ENCODE measurements around the gene UNC79.
"Not testable (repeated sequence)": the region's sequence is repeated elsewhere in the genome, so short reads cannot be mapped to it uniquely, and the experiment has no call there.

UNC79 gene

GRCh38 chr14:93481758-93482157 lies 51.0 kb downstream of the UNC79 start:
- Histone ChIP-seq H3K9me3 (ENCODE audit: low read length) (no peaks in the 10 kb centered on the region), H3K36me3 (ENCODE audit: insufficient read depth, low read length) (no peaks in the 10 kb centered on the region), H2AFZ (ENCODE audit: low read length) (no peak overlapping the region), H3K4me3 (ENCODE audit: low read depth, low read length, poor library complexity, severe bottlenecking) (no peak overlapping the region), H3K4me2 (ENCODE audit: low read length) (no peak overlapping the region), H3K4me1 (ENCODE audit: insufficient read depth, low read length, severe bottlenecking) (no peaks in the 10 kb centered on the region), H3K79me2 (ENCODE audit: insufficient read depth, low read length) (no peaks in the 10 kb centered on the region), H3F3A (ENCODE audit: insufficient read depth, low read length) (no peaks in the 10 kb centered on the region), H3K27me3 (ENCODE audit: insufficient read depth, low read length) (no peaks in the 10 kb centered on the region), H4K20me1 (ENCODE audit: insufficient read depth, low read length) (no peaks in the 10 kb centered on the region), H3K27ac (ENCODE audit: low read depth, low read length, poor library complexity, severe bottlenecking) (no peak overlapping the region), H3K9ac (ENCODE audit: low read length) (no peak overlapping the region), H3K9me2 (ENCODE audit: low read depth, low read length) (no peaks in the 10 kb centered on the region)
- TF ChIP-seq EZH2 (IDR thresholded peaks at IDR 0.05; ENCODE audit: borderline replicate concordance, low read length) (no peak), CTCF (IDR thresholded peaks at IDR 0.05; ENCODE audit: low read length) (no peak)

GRCh38 chr14:93490001-93490400 lies 59.3 kb downstream of the UNC79 start:
- Histone ChIP-seq H3K36me3 (ENCODE audit: insufficient read depth, low read length) (no peaks in the 10 kb centered on the region), H3K4me2 (ENCODE audit: low read length) (no peak overlapping the region), H4K20me1 (ENCODE audit: insufficient read depth, low read length) (no peaks in the 10 kb centered on the region), H3K9ac (ENCODE audit: low read length) (no peak overlapping the region), H3K9me2 (ENCODE audit: low read depth, low read length) (no peaks in the 10 kb centered on the region), H3K27me3 (ENCODE audit: insufficient read depth, low read length) (no peaks in the 10 kb centered on the region), H3K27ac (ENCODE audit: low read depth, low read length, poor library complexity, severe bottlenecking) (no peak overlapping the region), H3K9me3 (ENCODE audit: low read length) (no peaks in the 10 kb centered on the region), H2AFZ (ENCODE audit: low read length) (no peak overlapping the region), H3K4me1 (ENCODE audit: insufficient read depth, low read length, severe bottlenecking) (no peaks in the 10 kb centered on the region), H3F3A (ENCODE audit: insufficient read depth, low read length) (no peaks in the 10 kb centered on the region), H3K4me3 (ENCODE audit: low read depth, low read length, poor library complexity, severe bottlenecking) (no peak overlapping the region), H3K79me2 (ENCODE audit: insufficient read depth, low read length) (no peaks in the 10 kb centered on the region)
- TF ChIP-seq CTCF (IDR thresholded peaks at IDR 0.05; ENCODE audit: low read length) (no peak), EZH2 (IDR thresholded peaks at IDR 0.05; ENCODE audit: borderline replicate concordance, low read length) (no peak)

- TF ChIP-seq EZH2 (IDR thresholded peaks at IDR 0.05; ENCODE audit: borderline replicate concordance, low read length): no peak
- TF ChIP-seq CTCF (IDR thresholded peaks at IDR 0.05; ENCODE audit: low read length): no peak
- no peak overlapping the region for H3K9ac ChIP-seq (ENCODE audit: low read length)
Observed at GRCh38 chr14:93493054-93493453, 62.3 kb downstream of the UNC79 start.

GRCh38 chr14:93493622-93494021 lies 62.9 kb downstream of the UNC79 start:
- H3K4me3 ChIP-seq (ENCODE audit: low read depth, low read length, poor library complexity, severe bottlenecking); H3K9me3 ChIP-seq (ENCODE audit: low read length); H3K4me2 ChIP-seq (ENCODE audit: low read length); H3K9me2 ChIP-seq (ENCODE audit: low read depth, low read length); H3K27me3 ChIP-seq (ENCODE audit: insufficient read depth, low read length); H3K79me2 ChIP-seq (ENCODE audit: insufficient read depth, low read length); H3K27ac ChIP-seq (ENCODE audit: low read depth, low read length, poor library complexity, severe bottlenecking); H3K9ac ChIP-seq (ENCODE audit: low read length); H3K4me1 ChIP-seq (ENCODE audit: insufficient read depth, low read length, severe bottlenecking); H2AFZ ChIP-seq (ENCODE audit: low read length); H3K36me3 ChIP-seq (ENCODE audit: insufficient read depth, low read length); H3F3A ChIP-seq (ENCODE audit: insufficient read depth, low read length); H4K20me1 ChIP-seq (ENCODE audit: insufficient read depth, low read length): not testable (repeated sequence)

More at GRCh38 chr14:93493054-93493453, 62.3 kb downstream of the UNC79 start:
- Histone ChIP-seq H3K27ac (ENCODE audit: low read depth, low read length, poor library complexity, severe bottlenecking) (no peak overlapping the region), H3K27me3 (ENCODE audit: insufficient read depth, low read length) (no peaks in the 10 kb centered on the region), H3K9me3 (ENCODE audit: low read length) (no peaks in the 10 kb centered on the region), H3K4me1 (ENCODE audit: insufficient read depth, low read length, severe bottlenecking) (no peaks in the 10 kb centered on the region), H3K36me3 (ENCODE audit: insufficient read depth, low read length) (no peaks in the 10 kb centered on the region), H4K20me1 (ENCODE audit: insufficient read depth, low read length) (no peaks in the 10 kb centered on the region), H3F3A (ENCODE audit: insufficient read depth, low read length) (no peaks in the 10 kb centered on the region), H2AFZ (ENCODE audit: low read length) (no peak overlapping the region), H3K79me2 (ENCODE audit: insufficient read depth, low read length) (no peaks in the 10 kb centered on the region), H3K4me2 (ENCODE audit: low read length) (no peak overlapping the region), H3K9me2 (ENCODE audit: low read depth, low read length) (no peaks in the 10 kb centered on the region), H3K4me3 (ENCODE audit: low read depth, low read length, poor library complexity, severe bottlenecking) (no peak overlapping the region)

Measured in OCI-LY1 (cell line).